ENCODE results near the gene MYO18A.

The MYO18A gene

DNA sequence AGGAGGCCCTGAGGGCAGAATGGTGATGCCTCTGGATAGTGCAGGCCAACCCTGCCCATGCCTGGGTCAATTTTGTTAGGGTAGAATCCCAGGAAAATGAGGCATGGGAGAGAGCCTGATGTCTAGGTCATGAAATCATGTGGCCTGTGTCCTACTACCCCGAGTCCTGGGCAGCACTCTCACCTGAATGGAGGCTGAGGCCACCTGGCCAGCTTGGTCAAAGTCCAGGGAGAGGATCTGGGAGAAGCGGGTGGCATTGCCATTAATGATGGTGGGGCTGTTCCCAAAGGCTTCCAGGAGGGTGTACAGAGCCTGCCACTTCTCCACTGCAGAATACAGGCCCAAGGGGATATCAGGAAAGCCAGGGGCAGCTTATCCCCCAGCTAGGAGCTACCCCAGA, 59.8 kb downstream of the MYO18A start:
- DNase-seq = no peak

DNA sequence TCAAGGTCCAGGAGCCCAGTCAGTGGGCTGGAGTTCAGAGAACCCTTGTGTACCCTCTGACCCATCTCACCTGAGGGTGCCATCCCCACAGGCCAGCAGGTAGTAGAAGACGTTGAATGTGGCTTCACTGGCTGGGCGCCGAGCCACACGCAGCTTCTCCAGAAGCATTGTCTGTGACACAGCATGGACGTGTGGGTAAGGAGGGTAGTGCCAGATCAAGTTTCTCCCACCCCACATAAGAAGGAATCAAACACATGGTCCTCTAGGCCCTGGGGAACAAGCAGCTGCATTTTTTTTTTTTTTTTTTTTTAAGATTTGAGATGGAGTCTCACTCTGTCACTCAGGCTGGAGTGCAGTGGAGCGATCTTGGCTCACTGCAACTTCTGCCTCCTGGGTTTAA, 60.9 kb downstream of the MYO18A start:
- DNase-seq = no peak

DNA sequence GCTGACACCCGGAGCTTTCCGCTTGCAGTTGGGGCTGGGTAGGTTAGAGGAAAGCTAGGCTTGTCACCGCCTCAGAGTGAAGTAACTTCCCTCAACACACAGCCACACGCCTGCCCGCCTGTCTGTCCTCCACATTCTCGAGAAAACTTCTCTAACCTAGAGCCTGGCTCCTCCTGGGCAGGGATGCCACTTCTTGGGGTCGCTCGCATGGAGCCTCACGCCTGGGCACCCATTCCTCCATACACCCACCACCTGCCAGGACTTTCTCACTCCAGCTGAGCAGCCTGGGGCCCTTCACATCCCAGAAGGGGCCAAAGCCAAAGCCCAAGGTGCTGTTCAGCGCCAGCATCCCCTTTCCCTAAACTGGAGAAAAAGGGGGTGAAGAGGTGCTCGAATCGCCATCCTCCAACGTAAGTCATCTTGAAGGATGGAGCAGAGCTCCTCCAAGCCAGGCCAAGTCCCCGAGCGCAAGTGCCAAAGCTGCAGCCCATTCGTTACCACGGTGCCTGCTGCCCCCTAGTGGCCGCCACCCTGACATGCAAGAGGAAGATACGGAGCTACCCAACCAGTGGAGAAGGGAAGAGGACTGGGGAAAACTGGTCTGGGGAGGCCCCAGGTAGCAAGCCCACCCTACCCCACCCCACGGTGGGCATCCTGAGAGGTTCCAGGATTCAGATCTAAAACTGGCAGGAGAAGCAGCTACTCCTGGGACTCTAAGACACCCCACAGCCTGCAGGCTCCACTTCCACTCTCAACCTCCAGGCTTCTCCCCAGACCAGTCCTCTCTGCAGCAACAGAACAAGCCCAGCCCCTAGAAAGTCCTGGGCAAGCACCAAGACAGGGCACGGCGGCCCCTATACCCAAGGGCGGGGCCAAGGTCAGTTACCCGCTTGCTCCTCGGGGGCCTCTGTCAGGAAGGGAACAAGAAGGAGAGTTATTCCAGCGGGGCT, 63.1 kb downstream of the MYO18A start:
- peak; percentile 60 to 72 (median 66) for DNase-seq

DNA sequence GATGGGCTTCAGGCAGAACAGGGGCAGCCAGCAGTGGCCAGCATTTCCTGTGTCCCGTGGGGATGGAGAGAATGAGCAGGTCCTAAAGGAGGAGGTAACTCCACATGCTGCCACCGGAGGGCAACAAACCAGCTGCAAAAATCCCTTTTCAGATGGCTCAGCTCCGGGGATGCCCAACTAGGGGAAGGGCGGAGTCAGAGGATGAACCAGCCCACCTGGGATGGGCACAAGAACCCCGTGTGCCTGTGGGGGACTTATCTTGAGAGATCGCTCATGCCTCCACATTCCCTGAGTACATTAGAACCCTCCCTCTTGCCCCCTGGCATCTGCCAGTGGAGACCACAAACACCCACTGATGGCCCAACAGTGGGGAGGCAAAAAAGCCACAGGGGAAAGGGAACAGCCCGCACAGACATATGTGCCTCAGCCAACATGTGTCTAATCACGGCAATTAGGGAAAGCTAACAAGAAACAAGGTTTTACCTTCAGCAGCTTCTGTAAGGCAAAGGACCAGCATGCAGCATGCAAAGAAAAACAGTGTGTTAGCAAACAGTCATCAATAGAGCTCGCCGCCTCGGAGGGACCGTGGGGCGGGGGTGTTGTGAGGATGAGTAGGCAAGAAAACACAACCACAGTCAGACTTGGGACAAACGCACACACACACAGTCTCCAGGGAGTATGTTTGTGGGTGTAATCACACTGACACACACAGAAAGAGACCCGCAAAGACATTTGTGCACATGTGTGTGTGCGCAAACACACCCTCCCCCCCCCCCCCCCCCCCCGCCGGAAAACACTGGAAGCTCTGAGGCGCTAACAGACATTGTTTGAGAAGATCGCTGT, 64.0 kb downstream of the MYO18A start:
- peak in 2 of 4 experiments; percentile 7 to 26 for DNase-seq

DNA sequence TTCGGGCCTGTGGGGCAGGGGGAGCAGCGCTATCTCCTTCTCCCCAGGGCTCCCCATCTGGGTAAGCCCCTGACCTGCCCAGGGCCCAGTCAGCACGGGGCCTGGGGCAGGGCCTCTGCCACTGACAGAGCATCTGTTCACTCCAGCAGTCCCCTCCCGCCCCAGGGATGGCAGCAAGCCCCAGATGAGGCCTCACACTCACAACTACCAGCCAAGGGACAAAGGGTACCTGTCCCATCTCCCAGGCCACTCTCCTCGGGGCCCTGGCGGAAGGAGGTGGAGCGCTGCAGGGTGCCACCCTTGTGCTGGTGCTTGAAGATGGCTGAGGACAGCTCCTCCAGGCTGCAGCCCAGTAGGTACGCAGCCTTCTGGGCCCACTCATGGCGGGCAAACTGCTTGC, 64.8 kb downstream of the MYO18A start:
- no peak for DNase-seq

DNA sequence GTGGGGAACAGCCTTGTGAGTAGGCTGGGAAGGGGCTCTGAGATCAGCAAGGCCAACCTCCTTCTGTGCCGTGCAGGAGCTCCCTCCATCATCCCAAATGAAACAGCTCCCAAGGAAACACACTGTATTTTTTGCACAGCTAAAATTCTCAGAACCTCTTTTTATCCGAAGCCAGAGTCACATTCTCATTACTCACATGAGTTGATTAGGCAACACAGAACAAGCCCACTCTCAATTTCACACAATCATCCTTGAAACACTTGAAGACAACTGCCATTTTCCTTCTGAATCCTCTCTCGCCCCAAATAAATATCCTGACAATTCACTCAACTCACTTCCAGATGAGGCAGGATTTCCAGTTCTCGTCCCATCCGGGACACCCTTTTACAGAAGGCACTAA, 66.1 kb downstream of the MYO18A start:
- DNase-seq = no peak

DNA sequence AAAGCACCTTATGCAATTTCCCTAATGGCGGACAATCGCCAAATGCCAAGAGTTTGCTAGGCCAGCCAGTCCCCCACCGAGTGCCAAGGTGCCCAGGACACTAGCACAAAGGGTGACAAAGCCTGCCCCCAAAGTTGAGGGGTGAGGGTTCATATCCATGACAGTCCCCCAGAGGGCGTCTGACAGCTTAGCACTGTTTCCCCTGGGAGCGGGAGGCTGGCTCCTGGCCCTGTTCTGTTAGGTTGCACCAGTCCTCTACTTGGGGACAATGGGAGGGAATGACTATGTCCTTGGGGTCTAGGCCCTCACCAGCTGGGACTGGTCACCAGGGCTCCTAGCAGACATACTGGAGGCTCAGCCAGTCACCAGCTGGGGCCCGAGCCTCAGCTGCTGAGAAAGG, 66.9 kb downstream of the MYO18A start:
- DNase-seq = no peak

DNA sequence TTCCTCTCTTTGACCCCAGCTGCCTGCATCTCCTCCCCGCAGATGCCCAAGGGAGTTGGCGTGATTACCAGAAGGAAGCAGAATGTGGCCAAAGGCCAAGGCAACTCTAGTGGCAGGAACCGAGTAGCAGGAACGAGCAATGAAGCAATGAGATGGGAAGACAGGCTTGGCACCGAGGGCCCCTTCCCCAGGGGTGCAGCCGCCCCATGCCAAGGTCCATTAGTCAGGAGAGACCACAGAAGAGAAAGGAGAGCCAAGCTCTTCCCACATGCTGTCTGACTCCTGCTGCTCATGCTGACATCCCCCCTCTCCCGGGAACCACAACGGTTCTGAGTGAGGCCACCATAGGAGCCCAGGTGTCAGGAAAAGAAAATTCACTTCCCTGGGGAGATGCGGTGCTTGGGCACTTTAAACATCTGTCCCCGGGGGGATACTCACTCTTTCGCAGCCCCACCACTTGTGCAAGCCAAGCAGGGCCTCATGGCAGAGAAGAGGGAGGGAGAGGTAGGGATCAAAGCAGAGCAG, 67.4 kb downstream of the MYO18A start:
- DNase-seq = no peak

DNA sequence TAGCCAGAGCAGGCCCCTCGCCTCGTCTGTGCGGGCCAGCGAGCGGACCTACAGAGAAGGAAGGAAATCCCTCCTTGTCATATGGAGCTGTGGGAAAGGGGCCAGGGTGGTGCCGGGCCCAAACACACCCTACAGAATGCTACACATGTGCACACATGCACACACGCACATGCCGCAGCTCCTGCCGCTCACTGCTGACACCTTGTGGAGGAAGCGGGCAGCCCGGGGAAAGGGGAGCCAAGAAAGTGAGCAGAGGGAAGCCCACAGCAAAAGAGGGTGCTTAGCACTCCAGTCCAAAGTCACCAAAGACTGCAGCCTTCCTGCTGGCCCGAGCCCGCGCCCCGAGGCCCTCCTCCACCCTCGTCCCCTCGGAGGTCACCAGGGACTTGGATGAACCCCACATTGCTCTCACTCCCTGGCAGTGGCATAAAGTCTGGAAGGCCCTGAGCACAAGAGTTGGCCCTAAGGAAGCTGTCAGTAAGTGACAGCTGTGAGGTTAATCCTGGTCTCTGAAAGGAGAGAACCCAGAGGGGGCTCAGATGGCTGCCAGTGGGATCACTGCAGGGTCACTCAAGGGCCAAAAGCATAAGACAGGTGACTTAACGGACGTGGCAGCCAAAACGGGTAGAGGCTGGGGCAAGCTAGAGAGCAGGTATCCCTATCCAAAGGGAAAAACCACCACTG, 68.2 kb downstream of the MYO18A start:
- peak; percentile 31 to 76 (median 56) for DNase-seq

DNA sequence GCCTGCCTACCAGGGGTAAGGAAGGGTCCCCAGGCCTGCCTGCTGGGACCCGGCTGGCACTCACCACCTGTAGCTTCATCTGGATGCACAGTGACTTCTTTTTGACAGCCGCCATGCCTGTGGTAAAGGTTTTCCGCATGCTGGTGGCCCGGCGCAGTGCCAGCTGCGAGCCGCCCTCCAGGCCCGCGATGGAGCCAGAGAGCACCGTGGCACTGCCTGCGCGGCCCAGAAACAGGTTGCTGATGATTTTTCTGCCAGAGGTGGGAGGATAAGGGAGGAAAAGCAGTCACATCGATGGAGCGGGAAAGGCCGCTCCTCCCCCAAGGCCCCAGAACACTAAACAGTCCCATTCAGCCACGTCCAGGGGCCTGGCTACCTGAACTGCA, 69.8 kb downstream of the MYO18A start:
- no peak for DNase-seq

DNA sequence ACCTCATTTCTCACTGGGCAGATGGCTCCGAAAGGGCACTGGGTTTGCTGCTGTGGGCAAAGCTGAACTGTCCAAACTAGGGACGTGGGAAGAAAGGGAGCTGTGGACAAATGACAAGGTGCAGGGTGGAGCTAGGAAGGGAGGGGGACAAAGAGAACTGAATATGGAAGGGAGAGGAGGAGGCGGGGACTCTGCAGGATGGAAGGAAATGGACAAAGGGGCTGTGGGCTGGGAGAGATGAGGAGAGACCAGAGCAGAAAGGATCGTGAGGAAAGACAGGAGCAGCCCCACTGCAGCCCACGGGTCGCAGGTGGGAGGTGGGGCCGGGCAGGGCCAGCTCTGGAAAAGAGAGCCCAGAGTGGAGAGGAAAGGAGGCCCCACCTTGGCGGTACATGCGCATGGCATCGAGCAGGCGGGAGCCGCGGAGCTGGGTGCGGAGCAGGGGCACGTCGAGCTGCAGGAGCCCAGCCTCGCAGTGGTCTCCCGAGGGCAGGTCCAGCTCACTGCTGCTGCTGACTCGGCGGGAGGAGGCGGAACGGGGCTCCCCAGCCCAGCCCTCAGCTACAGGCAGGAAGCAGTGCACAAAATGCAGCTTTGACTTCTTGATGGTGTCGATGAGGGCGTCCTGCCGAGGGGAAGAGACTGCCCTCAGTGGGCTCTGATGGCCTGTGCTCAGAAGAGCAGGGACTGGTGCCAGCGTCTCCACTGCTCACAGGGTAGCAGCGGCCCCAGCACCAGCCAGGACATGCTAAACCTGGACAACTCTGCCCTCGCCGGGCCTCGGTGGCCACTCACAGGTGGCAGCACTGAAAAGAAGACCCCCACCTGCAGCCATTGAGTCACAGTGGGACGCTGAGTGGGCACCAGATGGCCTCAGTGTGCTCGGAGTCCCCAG, 70.5 kb downstream of the MYO18A start:
- DNase-seq = no peak

DNA sequence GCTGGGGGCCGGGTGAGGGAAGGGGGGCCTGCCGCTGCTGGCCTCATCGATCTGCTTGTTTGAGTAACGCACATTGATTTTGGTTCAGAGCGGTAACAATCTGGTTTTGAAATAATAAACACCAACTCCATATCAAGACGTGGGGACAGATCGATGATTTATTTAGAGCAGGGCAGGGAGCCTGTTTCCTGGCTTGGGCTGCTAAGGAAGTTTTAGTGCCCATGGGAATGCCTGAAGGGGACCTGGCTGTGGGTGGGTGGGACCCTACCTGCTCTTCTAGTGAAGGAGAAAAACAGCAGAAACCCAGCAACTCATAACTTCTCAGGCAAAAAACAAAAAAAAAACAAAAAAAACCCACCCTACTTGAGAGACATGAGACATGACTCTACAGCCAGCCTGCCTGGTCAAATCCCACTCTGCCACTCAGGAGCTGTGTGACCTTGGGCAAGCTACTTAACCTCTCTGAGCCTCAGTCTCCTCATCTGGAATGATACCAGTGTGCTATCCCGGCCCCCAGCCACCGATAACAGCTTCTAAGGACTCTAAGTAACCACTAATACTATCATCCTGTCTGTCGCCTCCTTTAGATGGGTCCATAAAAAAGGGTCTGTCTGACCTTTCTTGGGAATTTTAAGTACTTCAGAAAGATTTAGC, 71.2 kb downstream of the MYO18A start:
- DNase-seq = no peak

DNA sequence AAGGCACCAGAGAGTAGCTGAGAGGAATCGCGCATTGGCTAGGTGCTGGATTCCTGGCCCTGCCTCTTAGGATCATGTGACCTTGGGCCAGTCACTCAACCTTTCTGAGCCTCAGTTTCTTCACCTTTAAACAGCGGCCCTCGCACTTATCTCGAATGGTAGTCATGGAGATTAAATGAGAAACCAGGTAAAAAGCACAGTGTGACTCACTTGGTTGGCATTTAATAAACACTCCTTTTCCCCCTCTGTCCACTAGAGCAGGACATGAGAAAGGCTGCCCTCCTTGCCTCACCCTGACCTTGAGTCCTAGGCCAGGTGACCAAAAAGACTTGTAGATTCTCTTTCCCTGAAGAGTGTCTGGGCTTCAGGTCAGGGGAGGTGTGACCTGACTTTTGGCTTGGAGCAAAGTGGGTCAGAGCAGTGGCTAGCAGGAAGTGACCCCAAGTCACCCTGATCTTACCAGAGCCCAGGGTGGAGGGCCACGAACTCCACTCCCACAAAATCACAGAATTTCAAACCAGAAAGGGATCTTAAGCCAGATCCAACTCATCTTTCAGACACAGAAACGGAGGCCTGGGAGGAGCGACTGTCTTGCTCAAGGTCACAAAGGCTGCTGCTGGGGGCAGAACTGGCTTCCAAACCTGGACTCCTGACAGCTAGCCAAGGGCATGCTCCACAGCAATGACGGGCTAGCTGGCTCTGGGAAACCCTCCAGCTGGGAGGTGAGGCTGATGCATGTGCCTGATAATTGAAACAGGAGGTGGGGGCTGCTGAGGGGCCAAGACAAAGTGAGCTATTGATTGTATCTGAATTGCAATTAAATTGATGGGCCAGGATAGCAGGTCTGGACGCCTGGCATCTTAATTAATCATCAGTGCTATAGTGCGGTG, 72.0 kb downstream of the MYO18A start:
- DNase-seq = no peak

DNA sequence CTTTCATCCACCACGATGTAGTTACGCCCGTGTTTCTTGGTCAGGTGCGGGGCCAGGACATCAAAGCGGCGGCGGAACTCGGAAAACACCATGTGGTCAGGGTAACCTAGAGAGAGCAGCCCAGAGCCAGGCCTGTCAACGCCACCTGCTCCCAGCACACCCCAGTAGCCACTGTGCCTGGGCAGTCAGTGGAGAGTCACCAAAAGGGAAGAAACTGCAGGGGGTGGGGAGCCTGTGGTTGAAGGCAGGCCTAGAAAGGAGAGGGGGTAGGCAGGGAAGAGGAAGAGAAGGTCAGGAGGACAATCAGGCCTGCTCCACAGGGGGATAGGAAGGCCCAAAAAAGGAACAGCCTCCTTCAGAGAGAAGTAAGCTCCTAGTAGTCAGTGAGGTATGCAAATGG, 73.1 kb downstream of the MYO18A start:
- DNase-seq = no peak

DNA sequence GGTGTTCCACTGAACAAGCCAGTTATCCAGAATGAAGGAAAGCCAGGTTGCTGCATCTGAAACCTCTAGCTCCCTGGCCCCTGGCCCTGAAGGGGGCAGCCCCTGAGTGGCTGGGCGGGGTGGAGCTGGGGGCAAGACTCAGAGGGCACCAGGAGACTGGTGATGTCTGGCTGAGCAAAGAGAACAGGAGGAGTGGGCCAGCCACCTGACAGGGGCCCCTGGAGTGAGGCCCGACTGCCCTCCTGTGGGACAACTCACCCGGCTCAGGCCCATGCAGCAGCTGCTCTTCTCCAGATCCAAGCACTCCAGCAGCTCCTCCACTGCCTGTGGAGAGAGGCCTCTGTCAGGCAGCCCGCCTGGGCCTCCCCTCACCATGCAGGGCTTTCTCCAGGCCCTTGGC, 76.9 kb downstream of the MYO18A start:
- DNase-seq = no peak

DNA sequence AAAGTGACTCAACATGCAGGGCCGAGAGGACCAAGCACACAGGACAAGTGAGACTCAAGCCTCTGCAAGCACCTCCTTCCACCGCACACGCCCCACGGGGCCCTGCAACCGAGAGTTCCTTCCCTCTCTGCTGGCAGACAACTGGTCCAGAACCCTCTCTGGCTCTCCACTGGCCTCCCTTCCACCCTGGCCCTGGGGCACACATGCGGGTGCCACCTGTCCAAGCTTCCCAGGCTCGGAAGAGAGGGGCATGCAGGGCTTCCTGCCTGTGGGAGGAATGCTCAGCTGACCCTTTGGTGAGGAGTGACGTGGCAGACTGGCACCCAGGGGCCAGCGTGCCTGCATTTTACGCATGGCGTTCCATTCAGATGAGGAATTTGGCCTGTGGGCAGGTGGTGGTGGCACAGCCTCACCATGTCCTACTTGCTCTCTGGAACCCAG, 77.4 kb downstream of the MYO18A start:
- no peak for DNase-seq

DNA sequence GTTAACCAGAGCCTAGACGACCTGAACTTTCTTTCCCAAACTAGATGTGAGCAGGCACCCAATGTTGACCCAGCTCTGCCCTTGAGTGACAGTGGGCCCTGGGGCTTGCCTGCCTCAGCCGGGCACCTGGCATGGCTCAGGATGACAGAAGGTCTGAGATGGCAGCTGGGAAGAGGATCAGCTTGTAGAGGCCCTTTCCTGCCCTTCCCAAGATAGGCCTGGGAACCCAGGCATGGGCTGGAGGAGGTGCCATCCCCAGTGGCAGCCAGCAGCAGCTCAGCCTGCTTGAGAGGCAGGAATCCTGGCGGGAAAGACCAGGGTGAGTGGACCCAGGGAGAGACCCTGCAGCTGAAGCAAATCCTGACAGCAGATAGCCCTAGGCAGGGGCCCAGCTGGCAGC, 78.2 kb downstream of the MYO18A start:
- DNase-seq = no peak

DNA sequence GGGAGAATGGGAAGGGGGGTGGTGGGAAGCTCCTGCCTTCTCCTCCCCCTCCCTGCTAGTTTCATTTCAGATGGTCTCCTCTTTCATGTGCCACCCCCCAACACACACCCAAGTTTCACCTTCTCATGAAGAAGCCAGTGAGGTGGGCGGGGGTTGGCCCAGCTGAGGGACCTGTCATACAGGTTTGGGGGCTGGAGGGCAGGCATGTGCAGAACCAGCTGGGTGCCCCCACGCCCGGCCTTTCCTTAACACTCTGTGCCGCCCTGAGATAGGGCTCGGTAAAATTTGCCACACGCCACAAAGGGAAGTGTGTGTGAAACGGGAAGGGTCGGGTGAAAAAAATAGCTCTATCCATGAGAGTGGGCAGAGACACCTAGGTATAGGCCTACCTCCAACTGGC, 79.9 kb downstream of the MYO18A start:
- no peak for DNase-seq

DNA sequence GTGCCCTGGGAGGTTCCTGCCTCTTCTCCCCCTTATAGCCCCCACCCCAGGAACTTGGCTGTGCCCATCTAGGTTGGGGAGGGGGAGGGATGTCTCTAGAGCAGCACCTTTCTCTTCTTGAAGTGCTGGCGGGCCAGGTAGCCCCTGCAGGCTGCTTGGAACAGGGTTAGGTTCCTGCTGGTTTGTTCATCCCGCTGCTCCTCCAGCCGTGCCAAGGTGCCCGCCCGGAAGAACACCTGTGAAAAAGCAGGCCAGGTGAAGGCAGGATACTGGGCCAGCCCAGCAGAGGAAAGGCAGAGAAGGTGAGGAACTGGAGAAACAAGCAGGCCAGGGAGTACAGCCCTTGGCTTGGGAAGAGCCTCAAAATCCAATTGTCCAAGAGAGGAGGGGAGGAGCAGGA, 80.7 kb downstream of the MYO18A start:
- DNase-seq = no peak

DNA sequence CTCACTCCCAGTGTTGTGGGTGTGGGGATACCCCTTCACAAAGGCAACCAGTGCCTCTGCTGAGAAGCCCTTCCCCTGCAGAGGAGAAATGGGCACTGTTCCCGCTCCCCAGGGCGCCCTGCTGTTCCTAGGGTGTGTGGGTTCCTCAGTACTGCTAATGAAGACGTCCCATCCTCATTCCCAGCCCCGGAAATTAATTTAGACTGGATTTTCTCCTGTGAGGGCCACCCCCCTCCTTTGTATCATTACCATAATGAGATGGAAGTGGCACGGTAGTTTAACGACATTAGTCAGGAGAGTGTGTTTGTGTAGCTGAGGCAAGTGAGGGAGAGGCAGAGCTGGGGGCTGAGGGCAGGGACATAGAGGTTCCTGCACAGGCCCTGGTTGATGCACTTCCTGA, 84.1 kb downstream of the MYO18A start:
- no peak for DNase-seq
